Measurements from ENCODE around the gene FUZ.

GRCh38 chr19:49801401-49801888 is 11.6 kb downstream of the FUZ start:
- TF ChIP-seq EZH2phosphoT487 (IDR thresholded peaks at IDR 0.05; ENCODE audit: borderline replicate concordance) (no peak), EZH2 (IDR thresholded peaks at IDR 0.05) (no peak), SP1 (IDR thresholded peaks at IDR 0.05; ENCODE audit: low read depth) (no peak), CTCF (IDR thresholded peaks at IDR 0.05 in 2 of 3, conservative IDR thresholded peaks at IDR 0.05 in 1 of 3; ENCODE audit: borderline replicate concordance in 1 of 3, insufficient read depth in 1 of 3, low read depth in 2 of 3, low read length in 2 of 3) (no peak), POLR2AphosphoS5 (IDR thresholded peaks at IDR 0.05; ENCODE audit: low read depth, low read length) (no peak), YY1 (IDR thresholded peaks at IDR 0.05; ENCODE audit: extremely low read depth, insufficient replicate concordance, low read depth, low read length) (no peak)

Data from HCT116 (cell line).